Cardiac septum (tissue), 1 donor: ENCODE measurements around the gene COG4. TPM values are rescaled to one million over a fixed set of nuclear protein-coding genes. Genes with fewer than 3 reads are reported as not detected.
"Not testable (repeated sequence)": the region's sequence is repeated elsewhere in the genome, so short reads cannot be mapped to it uniquely, and the experiment has no call there.

ENCODE experiments used
- DNase-seq: peaks from one replicate; pipeline ENCODE4 v3.0.0-alpha.2; 2020; ENCODE audit warnings: low spot score
- intact Hi-C: fragments of 100-400 bp; cut with DNase I; formaldehyde crosslinking; loops from one replicate; pipeline ENCODE4 v1.14.0; 2022
- total RNA-seq: library from RNA; stranded (reverse); fragmentation: NEBNext Ultra II Directional; extraction: Animal tissue kit (Norgen Biotek cat#: 25700); gene quantifications from one replicate; pipeline ENCODE4 v1.2.1, GENCODE V29; 2021
- donor health status: DM: no; HTN: no; CAD: no.

COG4 gene
- total RNA-seq, 1 donor from 2014 or later = 36.3 TPM

DNA sequence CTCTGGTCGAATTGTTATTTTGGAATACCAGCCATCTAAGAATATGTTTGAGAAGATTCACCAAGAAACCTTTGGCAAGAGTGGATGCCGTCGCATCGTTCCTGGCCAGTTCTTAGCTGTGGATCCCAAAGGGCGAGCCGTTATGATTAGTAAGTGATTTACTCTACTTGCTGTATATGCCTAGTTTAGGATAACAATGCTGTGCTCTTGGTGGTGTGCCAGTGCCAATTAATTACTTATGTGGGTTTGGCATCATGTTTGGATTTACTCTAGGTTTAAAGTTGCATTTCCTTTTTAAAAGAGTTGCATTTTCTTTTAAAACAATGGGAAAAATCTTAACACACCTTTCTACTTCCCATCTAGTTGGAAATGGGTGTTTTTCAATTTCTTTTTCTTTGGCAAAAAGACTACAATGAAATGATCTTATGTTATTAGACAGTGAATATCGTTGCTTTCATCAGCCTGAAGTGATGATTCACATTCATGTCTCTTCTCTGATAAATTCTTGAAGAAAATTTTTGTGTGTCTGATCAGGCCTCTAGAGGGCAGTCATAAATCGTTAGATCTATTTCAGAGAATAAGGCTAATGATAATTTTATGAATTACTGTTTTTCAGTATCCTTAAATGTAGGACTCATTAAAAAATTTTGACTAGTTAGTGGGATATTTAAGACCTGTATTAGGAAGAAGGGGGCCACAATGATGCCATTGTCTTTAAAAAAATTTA lies 5.9 kb upstream of the COG4 start:
- intact Hi-C loops = no loop called here

DNA sequence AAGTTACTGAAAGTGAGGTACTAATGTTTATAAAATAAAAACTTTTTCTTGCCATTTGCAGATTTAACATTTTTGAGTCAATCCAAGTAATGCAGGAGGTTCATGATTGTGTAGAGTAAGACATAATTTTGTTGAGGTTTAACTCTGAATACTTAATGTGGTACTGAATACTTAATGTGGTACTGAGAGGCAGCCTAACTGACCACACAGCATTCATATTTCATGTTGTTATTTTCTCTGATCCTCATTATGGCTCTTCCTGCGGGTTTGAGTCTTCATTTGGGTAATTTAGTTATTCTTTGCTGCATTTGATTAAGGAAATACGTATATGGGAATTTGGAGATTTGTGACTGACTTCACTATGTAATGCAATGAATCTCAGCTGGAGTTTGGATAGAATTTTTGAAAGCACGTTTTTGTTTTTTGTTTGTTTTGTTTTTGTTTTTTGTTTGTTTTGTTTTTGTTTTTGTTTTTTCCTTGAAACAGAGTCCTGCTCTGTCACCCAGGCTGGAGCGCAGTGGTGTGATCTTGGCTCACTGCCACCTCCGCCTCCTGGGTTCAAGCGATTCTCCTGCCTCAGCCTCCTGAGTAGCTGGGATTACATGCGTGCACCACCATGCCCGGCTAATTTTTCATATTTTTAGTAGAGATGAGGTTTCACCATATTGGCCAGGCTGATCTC lies 4.1 kb upstream of the COG4 start:
- no peak for DNase-seq
- intact Hi-C loops = no loop called here

More for the DNA sequence above, 5.9 kb upstream of the COG4 start:
- DNase-seq = no peak

DNA sequence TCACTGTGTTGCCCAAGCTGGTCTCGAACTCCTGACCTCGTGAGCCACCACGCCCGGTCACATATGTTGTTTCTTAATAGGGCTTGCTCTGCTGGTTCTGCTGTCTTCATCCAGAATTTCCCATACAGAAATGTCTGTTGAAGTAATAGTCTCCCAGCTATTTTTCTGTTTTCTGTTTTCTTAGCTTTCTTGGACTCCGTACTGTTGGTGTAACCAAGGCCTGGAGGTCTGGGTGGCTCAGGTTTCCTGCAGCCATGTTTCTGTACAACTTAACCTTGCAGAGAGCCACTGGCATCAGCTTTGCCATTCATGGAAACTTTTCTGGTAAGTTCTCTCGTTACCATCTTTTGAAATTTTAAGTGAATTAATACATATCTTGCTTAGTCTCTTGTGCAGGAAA lies 3.0 kb upstream of the COG4 start:
- no peak for DNase-seq
- intact Hi-C loops = no loop called here

DNA sequence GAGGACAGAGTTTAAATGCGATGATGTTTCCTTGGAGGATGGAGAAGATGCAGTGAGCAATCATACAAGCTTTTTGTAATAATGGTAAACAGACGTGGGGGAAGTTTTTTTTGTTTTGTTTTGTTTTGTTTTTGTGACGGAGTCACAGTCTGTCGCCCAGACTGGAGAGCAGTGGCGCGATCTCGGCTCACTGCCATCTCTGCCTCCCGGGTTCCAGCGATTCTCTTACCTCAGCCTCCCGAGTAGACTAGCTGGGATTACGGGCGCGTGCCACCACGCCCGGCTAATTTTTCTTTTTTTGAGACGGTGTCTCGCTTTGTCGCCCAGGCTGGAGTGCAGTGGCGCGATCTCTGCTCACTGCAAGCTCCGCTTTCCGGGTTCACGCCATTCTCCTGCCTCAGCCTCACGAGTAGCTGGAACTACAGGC lies 1.1 kb upstream of the COG4 start:
- intact Hi-C loops, DNase-seq: not testable (repeated sequence)

- intact Hi-C loops = no loop called here
- DNase-seq = peak; percentile 83
Measured at GRCh38 chr16:70523743-70524398, 517 bp upstream of the COG4 start, which contains the start of gene SF3B3. TSS of gene SF3B3 (plus strand) at chr16:70523816. CDS start at chr16:70526657, 2,841 bp downstream.

DNA sequence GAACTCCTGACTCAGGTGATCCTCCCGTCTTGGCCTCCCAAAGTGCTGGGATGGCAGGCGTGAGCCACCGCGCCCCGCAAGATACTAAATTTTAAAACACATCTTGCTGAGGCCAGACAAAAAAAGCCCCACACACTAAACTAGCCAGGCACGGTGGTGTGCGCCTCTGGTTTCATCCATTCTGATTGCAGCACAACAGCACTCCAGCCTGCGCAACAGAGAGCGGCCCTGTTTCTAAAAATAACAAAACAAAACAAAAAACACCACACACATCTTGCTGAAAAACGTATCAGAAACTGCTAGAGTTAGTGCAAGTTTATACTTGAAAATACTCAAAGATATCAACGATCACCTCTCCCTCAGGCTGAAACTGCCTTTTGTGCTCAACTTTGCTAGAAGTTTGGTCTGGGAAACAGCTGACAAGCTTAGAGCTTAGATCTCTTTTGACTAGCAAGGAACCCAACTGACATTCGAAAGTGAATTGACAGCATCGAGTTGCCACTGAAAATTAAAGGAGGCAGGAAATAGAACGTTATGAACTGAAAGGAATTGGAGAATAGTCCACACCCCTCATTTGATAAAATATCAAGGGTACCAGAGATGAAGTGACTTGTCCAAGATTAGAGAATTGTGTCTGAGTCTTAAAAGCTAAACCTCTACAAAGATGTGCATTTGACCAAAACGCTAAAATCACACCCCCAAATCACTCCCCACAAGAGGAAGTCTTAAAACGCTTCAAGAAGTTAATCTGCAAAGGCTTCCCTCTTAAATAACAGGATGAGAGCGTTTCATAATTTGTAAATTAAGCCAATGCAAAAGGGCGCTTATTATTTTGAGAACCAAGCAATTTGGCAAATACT lies 908 bp downstream of the COG4 start:
- DNase-seq = no peak
- intact Hi-C loops = no loop called here

DNA sequence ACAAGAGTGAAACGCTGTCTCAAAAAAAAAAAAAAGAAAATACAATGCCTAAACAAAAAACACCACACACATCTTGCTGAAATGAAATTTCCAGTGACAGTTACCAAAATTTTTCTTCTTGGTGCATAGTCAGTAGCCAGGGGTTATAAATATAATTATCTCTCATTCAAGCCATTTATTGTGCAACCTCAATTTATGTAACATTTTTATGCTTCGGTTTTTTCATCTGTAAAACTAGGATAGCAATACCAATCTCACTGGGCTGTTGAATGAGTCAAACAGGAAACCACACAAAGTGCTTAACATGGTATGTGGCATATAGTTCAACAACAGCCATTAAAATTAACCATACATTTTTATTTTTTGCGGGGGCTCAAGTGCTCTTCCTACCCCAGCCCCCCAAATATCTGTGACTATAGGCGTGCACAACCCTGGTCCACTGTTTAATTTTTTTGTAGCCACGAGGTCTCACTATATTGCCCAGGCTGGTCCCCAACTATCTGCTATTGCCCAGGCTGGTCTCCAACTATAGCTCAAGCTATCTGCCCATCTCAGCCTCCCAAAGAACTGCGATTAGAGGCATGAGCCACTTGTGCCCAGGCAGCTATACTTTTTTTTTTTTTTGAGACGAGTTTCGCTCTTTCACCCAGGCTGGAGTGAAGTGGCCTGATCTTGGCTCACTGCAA lies 2.6 kb downstream of the COG4 start:
- no peak for DNase-seq
- intact Hi-C loops = no loop called here

- no peak for DNase-seq
- intact Hi-C loops = no loop called here
Measured at GRCh38 chr16:70512456-70512855, 10.9 kb downstream of the COG4 start.

DNA sequence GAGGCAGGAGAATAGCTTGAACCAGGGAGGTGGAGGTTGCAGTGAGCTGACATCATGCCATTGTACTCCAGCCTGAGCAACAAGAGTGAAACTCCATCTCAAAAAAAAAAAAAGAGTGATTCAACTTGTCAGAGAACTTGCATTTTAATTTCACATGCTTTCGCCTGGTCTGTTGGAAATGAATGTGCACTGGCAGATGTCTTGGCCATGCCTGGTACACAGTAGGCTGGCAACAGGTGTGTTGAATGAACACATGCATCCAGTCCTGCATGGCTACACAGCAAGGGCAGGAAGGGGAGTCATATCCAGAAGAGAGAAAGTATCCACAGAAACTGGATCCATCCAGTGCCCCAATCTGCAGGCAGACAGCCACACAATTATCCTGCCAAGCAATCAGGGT lies 11.5 kb downstream of the COG4 start:
- intact Hi-C loops = no loop called here
- no peak for DNase-seq

- DNase-seq = no peak
- intact Hi-C loops = no loop called here
Measured at GRCh38 chr16:70510216-70510615, 13.1 kb downstream of the COG4 start.

DNA sequence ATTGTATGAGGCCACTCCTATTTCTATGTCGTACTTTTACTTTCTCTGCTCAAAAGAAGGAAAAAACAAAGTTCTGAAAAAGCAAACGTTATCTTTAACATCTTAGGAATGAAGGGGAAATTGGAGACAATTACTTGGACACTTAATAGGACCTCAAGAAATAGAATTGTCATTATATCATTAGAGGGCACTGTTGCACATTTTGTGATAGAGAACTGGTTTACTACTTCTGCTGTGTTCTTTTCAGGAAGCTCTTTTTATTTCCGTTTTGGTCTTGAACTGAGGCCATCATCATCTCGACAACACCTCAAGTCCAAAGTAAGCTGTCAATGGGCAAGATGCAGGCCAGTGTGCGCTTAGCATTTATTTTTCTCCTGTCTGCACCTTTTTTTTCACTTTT lies 14.6 kb downstream of the COG4 start:
- intact Hi-C loops = no loop called here
- no peak for DNase-seq

- intact Hi-C loops = no loop called here
- no peak for DNase-seq
Measured at GRCh38 chr16:70496513-70496912, 26.8 kb downstream of the COG4 start.

GRCh38 chr16:70495425-70496182 lies 27.8 kb downstream of the COG4 start:
- intact Hi-C loops = no loop called here
- no peak for DNase-seq

DNA sequence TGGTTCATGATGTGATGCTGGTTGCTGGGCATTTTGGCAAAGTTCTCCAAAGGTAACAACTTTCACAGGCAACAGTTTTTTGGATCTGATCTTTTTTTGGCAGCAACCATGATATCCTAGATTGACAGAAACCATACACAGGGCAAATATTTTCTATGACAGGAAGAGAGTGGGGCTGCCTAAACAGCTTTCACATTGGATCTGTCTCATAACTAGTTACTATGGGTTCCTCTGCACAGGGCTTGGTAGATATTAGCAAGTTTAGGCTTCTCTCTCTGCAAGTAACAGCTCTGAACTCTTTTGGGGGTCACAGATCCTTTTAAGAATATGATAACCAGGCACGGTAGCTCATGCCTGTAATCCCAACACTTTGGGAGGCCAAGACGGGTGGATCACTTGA lies 28.6 kb downstream of the COG4 start:
- DNase-seq = no peak

GRCh38 chr16:70494202-70494770 lies 29.1 kb downstream of the COG4 start:
- DNase-seq = no peak

More for the DNA sequence above, 28.6 kb downstream of the COG4 start:
- intact Hi-C loops = no loop called here

DNA sequence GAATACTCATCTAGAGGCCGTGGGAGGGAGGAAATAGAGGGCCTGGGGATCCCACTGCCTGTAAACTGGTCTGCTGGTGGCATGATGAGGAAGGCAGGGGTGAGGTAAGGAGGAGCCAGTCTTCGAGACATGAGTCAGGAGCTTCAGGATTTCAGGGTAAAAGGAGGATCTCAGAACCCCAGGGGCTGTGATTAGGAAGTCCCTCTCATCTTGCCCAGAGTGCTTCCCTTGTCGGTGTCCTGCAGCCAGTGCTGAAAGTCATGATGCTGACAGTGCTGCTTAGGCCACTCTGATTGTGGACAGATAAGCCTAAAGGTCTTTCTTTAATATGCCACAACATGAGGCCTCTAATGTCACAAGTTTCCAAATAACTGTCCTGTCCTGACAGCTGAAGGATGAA lies 29.6 kb downstream of the COG4 start:
- intact Hi-C loops = no loop called here

More at GRCh38 chr16:70494202-70494770, 29.1 kb downstream of the COG4 start:
- intact Hi-C loops = no loop called here

DNA sequence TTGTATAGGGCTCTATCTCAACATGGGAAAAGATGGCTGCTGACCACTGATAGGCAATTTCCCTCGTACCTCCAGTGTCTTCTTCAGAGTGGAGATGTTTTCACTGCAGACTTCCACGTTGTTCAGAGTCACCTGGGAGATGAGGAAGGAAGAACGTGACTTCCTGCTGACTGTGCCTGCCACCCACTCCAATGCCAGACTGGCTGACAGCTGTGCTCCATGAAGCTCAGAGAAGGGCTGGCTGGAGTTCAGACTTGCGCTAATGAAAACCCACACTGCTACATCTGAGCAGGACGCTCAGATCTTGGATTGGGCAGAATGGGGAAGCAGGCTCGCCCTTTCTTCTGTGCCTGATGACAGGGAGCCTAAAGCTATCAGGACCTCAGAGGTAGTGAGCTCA lies 33.1 kb downstream of the COG4 start:
- no peak for DNase-seq
- intact Hi-C loops = no loop called here

More for the DNA sequence above, 29.6 kb downstream of the COG4 start:
- no peak for DNase-seq

DNA sequence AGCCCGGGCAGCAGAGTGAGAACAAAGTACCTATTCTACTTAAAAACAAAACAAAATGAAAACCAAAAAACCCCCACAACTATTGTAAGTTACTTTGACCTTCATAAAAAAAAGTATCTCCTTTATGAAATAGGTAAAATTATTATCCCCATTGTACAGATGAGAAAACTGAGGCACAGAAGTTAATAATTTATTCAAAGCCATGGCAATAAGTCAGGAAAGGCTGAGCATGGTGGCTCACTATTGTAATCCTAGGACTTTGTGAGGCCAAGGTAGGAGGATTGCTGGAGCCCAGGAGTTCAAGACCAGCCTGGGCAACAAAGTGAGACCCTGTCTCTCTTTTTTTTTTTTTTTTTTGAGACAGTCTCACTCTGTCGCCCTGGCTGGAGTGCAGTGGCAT lies 38.5 kb downstream of the COG4 start:
- no peak for DNase-seq
- intact Hi-C loops = no loop called here
